HG03060 (cell line): Measurements from ENCODE around the gene TMEM86B.

Source experiments
- ATAC-seq: cut with Tn5 transposase; IDR thresholded peaks from one replicate; pipeline ENCODE4 v1.9.1; 2021; ENCODE audit warnings: low read depth, moderate number of reproducible peaks; ENCODE audit not compliant: unreplicated experiment

TMEM86B gene

GRCh38 chr19:55181740-55182139 is 46.8 kb downstream of the TMEM86B start:
- no peak for ATAC-seq

- no peak for ATAC-seq
Observed at GRCh38 chr19:55179606-55180484, 48.7 kb downstream of the TMEM86B start, which contains the start of gene SYT5. Gene SYT5 (minus strand): TSS chr19:55180289. CDS start chr19:55179041, 1,248 bp downstream.

GRCh38 chr19:55178781-55179599 is 49.6 kb downstream of the TMEM86B start:
- peak; percentile 51 for ATAC-seq
